Stimulated activated CD4-positive, alpha-beta T cell treated with anti-CD3 and anti-CD28 coated beads, Interleukin-15, amount 100 ng/mL, for 48 hours (primary cell): Measurements from ENCODE around the gene OXGR1.

Source experiments
- DNase-seq, 2 donors: peaks; one replicate each; pipeline ENCODE4 v3.0.0-alpha.2; 2020; ENCODE audit warnings: low read depth in 2 of 2

Gene OXGR1

DNA sequence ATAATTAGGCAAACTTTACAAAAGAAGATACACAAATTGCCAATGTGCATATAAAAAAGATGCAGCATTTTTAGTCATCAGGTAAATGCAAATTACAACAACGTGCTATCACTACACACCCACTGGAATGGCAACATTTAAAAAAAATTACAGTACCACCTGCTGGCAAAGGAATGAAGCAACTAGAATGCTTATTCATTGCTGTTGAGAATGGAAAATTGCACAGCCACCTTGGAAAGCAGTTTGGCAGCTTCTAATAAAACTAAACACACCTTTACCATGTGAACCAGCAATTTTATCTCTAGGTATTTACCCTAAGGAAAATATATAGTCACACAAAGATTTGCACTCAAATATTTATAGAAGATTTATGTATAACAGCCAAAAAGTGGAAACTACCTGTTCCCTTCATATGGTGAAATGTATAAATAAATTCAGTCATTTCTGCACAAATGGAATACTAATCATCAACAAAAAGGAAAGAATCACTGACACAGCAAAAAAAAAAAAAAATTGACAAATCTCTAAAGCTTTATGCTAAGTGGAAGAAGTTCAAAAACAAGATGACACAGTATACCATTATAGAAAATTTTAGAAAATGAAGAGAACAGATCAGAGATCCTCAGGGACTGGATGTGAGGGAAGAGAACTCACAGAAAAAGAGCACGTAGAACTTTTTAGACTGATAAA, 30.3 kb downstream of the OXGR1 start:
- no peak for DNase-seq

DNA sequence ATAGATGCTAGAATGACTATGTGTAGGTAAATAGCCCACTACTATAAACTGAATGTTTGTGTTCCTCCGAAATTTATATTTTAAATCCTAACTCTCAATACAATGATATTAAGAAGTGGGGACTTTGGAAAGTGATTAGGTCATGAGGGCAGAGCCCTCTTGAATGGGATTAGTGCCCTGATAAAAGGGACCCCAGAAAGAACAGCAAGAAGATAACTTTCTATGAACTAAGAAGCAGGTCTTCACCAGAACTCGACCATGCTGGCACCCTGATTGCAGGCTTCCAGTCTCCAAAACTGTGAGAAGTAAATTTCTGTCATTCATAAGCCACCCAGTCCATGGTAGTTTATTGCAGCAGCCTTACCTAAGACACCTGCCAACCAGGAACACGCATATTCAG, 33.9 kb downstream of the OXGR1 start:
- no peak for DNase-seq

DNA sequence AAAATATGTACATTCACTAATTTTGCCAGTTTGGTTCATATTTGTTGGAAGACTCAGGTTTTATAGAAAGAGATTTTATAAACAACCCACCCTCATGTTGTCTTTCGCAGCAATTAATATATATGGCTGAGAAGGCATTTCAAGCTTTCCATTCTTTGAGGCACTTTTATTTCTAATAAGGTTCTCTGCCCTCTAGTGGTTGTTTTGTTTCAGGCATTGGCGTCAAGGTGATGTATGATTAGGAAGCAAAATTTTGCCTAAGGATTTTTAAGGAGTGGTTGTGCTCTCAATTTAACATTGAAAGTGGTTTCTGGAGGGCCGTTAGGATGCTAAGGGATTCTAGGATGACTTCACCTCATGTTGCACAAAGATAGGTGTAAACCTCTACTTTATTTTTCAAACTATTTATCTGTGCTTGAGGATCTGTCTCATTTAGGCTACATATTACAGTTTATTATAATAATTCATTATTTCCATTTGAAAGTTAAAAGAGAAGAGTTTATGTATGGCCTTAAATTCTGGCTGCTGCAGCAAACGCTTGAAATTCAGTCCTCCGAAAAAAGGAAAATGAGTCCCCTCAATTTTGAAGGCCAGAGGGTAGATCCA, 35.9 kb downstream of the OXGR1 start:
- DNase-seq = no peak

GRCh38 chr13:96952595-96952994, 41.7 kb downstream of the OXGR1 start:
- DNase-seq = no peak

GRCh38 chr13:96948127-96948526, 46.1 kb downstream of the OXGR1 start:
- no peak for DNase-seq

DNA sequence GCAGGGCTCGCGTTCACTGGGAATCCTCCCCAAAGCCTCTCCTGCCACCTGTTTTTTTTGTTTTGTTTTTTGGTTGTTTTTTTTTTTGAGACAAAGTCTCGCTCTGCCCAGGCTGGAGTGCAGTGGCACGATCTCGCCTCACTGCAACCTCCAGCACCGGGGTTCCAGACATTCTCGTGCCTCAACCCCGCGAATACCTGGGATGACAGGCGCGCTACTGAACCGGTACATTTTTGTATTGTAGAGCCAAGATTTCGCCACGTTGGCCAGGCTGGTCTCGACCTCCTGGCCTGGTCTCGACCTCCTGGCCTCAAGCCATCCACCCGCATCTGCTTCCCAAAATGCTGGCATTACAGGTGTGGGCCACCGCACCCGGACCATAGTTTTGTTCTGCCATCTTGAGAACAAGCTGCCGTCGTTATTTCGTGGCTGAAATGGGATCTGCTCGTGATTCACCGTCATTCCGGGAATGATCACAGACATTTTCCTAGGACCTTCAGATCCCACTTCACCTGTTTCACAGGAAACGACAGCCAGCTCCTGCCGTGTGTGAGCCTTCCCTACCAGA, 46.8 kb downstream of the OXGR1 start:
- DNase-seq = no peak

DNA sequence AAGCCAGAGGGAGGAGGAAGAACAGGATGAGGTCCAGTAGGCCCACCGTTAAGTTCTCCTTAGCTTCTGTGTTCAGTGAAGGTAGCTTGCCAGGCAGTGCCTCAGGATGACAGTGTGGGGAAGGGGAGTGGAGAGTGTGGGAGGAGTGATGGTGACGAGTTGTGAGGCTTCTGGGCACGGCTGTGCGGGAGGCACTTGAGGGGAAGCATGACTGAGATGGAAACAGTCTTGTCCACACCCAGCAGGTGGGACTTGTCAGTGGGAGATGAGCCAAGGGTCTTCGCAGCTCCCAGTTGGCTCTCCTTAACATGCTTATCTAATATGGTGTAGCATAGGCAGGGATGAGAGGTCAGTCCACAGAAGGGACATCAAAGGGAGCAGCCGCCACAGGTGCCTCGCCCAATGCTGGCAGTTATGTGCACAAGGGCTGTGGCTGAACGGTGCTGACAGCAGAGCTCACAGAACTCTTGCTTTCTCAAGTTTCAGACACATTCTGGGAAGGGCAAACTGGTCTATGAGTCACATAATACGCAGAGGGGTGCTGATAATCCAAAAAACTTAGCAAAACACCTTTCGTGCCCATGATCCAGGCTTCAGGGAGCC, 47.5 kb downstream of the OXGR1 start:
- DNase-seq = no peak

GRCh38 chr13:96940961-96941360, 53.3 kb downstream of the OXGR1 start:
- no peak for DNase-seq

DNA sequence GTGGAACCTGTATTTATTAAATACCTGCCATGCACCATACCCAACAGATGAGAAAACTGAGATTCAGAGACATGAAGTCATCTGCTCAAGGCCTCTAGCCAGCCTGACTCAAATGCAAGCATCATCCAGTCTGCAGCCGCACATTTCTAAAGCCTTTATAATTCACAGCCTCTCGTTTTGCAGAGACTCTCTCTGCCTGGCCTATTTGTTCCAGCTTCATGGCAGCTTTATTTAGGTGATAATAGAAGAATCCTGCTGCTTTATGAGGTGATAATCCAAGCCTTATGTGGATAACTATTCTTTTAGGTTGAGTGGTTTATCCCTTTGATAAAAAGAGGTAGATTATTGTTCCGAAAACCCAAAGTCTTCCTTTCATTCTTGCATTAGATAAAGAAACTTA, 58.4 kb downstream of the OXGR1 start:
- no peak for DNase-seq
